B cell (primary cell): ENCODE measurements around the gene GIGYF2.

Experiments used
- EZH2 ChIP-seq: IDR thresholded peaks from 2 replicates; pipeline ENCODE4 v1.6.1; 2012; ENCODE audit warnings: borderline replicate concordance, low read depth, mild to moderate bottlenecking, moderate library complexity, low read length; ENCODE audit not compliant: insufficient read depth, poor library complexity, severe bottlenecking
- TF ChIP-seq, protein P1 (sequence below): fragments of 200-600 bp; IDR thresholded peaks from one replicate; pipeline ENCODE4 v1.8.0; 2022; ENCODE audit warnings: antibody characterized with exemption, mild to moderate bottlenecking

DNA sequence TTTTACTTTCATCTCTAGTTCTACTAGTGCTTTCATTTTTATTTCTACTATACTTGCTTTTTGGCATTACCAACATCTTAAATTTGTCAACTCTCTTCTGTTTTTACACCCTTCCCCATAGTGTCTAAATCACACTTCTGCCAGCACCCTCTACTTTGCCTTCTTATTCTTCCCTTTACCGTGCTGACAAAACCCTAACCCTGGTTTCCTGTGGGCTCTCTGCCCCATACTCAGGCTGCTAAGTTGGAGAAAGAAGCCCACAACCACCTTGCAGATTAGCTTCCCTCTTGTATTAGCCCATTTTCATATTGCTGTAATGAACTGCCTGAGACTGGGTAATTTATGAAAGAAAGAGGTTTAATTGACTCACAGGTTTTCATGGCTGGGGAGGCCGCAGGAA, 24.8 kb downstream of the GIGYF2 start:
- TF ChIP-seq, protein P1, sequence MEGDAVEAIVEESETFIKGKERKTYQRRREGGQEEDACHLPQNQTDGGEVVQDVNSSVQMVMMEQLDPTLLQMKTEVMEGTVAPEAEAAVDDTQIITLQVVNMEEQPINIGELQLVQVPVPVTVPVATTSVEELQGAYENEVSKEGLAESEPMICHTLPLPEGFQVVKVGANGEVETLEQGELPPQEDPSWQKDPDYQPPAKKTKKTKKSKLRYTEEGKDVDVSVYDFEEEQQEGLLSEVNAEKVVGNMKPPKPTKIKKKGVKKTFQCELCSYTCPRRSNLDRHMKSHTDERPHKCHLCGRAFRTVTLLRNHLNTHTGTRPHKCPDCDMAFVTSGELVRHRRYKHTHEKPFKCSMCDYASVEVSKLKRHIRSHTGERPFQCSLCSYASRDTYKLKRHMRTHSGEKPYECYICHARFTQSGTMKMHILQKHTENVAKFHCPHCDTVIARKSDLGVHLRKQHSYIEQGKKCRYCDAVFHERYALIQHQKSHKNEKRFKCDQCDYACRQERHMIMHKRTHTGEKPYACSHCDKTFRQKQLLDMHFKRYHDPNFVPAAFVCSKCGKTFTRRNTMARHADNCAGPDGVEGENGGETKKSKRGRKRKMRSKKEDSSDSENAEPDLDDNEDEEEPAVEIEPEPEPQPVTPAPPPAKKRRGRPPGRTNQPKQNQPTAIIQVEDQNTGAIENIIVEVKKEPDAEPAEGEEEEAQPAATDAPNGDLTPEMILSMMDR: no peak
- no peak for TF ChIP-seq EZH2
